CD4-positive, alpha-beta T cell (primary cell): ENCODE measurements around the gene EIF3I. TPM values are rescaled to one million over a fixed set of nuclear protein-coding genes. Genes with fewer than 3 reads are reported as not detected.

Experiments used
- ATAC-seq: fragments of 200-7000 bp; cut with Tn5 transposase; one replicate; pipeline ENCODE4 v1.10.0; 2022; ENCODE audit warnings: mild to moderate bottlenecking; ENCODE audit not compliant: poor library complexity
- CTCF ChIA-PET: fragments of 350-600 bp; sonication (Branson Sonifier 250); formaldehyde crosslinking; loops from one replicate; lab custom pipeline; 2021; ENCODE audit warnings: antibody characterized with exemption, inconsistent platforms; lab: Charles Lee
- POLR2A ChIA-PET: fragments of 350-600 bp; sonication (Branson Sonifier 250); formaldehyde crosslinking; loops from one replicate; lab custom pipeline; 2021; ENCODE audit warnings: antibody characterized with exemption, inconsistent platforms; lab: Charles Lee
- DNase-seq, 14 experiments: peaks; one replicate each; pipeline ENCODE4 v3.0.0-alpha.2; 2013 to 2020; ENCODE audit warnings: mixed read lengths in 2 of 14
- H3K27ac ChIP-seq, 2 donors: one replicate each; pipeline versions ENCODE4 v1.5.1 to v1.7.0; 2013; ENCODE audit warnings: low read length in 2 of 2, low read depth in 1 of 2, mild to moderate bottlenecking in 1 of 2
- H3K27me3 ChIP-seq, 2 experiments: 1 replicate in 1 of 2; 2 replicates in 1 of 2; pipeline versions ENCODE4 v1.6.1 to v1.7.0; 2013; ENCODE audit warnings: low read length in 2 of 2, control low read depth in 1 of 2, mild to moderate bottlenecking in 1 of 2, moderate library complexity in 1 of 2; ENCODE audit not compliant: insufficient read depth in 2 of 2, control insufficient read depth in 1 of 2
- H3K36me3 ChIP-seq: one replicate; pipeline ENCODE4 v1.6.1; 2013; ENCODE audit warnings: low read length, control low read depth; ENCODE audit not compliant: insufficient read depth
- H3K4me1 ChIP-seq: one replicate; pipeline ENCODE4 v1.6.1; 2013; ENCODE audit warnings: low read length, control low read depth; ENCODE audit not compliant: insufficient read depth
- H3K4me3 ChIP-seq: one replicate; pipeline ENCODE4 v1.5.1; 2013; ENCODE audit warnings: mild to moderate bottlenecking, low read length, moderate library complexity
- H3K9me3 ChIP-seq, 2 experiments: 1 replicate in 1 of 2; 2 replicates in 1 of 2; pipeline versions ENCODE4 v1.6.1 to v1.7.0; 2013; ENCODE audit warnings: low read length in 2 of 2, mild to moderate bottlenecking in 2 of 2, control low read depth in 1 of 2, moderate library complexity in 1 of 2; ENCODE audit not compliant: control insufficient read depth in 1 of 2, insufficient read depth in 1 of 2
- H3K27ac Mint-ChIP-seq: one replicate; pipeline ENCODE4 v1.8.0; 2020; ENCODE audit warnings: mixed read lengths
- H3K27me3 Mint-ChIP-seq: one replicate; pipeline ENCODE4 v1.8.0; 2021; ENCODE audit warnings: mixed read lengths
- H3K36me3 Mint-ChIP-seq: one replicate; pipeline ENCODE4 v1.8.0; 2021; ENCODE audit warnings: low read depth, mixed read lengths
- H3K4me1 Mint-ChIP-seq: one replicate; pipeline ENCODE4 v1.8.0; 2021; ENCODE audit warnings: low read depth, mixed read lengths
- H3K4me3 Mint-ChIP-seq: one replicate; pipeline ENCODE4 v1.8.0; 2020; ENCODE audit warnings: mild to moderate bottlenecking, mixed read lengths
- H3K9me3 Mint-ChIP-seq: one replicate; pipeline ENCODE4 v1.8.0; 2020; ENCODE audit warnings: mixed read lengths
- intact Hi-C, 2 experiments: fragments of 100-400 bp; cut with DNase I in 1 of 2; cut with micrococcal nuclease in 1 of 2; formaldehyde crosslinking; loops; one replicate each; pipeline versions ENCODE4 v1.15.1 to v1.9.0; 2023 to 2025; cut with DNase I, micrococcal nuclease
- total RNA-seq, 174 experiments: library from RNA in 2 of 174; stranded (reverse) in 2 of 174; gene quantifications; one replicate each; pipeline ENCODE4 v1.2.3 and lab custom pipeline; 2021 to 2026
- TF ChIP-seq, protein P1 (sequence below): fragments of 200-600 bp; IDR thresholded peaks from one replicate; pipeline ENCODE4 v1.8.0; 2022; ENCODE audit warnings: antibody characterized with exemption, mild to moderate bottlenecking

EIF3I gene
- total RNA-seq, 2 experiments from 2014 or later, result 103 to 110 TPM

DNA sequence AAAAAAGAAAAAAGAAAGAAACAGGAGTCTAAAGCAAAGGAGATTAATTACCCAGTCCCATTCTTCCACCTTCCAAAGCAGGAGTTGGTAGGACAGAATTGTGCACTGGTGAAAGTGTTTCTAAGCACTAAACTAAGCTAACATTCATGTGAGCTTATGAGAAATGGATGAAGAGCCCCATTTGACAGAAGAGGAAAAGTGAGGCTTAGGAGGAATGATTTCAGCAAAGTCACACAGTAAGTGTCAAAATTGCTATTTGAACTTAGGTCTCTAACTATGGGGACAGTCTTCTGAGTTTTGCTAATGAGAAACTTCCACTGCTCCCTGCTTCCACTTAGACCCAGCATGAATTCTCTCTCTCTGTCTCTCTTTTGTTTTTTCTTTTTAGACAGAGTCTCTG is 47.5 kb downstream of the EIF3I start:
- POLR2A ChIA-PET, result interaction anchor here (0.9 to 20.9 kb wide), 4 partner anchors 20 to 125 kb away, joined by 4 to 543 read pairs (median 6); partner anchors contain the start of genes BSDC1, FAM167B, HDAC1 and LCK

DNA sequence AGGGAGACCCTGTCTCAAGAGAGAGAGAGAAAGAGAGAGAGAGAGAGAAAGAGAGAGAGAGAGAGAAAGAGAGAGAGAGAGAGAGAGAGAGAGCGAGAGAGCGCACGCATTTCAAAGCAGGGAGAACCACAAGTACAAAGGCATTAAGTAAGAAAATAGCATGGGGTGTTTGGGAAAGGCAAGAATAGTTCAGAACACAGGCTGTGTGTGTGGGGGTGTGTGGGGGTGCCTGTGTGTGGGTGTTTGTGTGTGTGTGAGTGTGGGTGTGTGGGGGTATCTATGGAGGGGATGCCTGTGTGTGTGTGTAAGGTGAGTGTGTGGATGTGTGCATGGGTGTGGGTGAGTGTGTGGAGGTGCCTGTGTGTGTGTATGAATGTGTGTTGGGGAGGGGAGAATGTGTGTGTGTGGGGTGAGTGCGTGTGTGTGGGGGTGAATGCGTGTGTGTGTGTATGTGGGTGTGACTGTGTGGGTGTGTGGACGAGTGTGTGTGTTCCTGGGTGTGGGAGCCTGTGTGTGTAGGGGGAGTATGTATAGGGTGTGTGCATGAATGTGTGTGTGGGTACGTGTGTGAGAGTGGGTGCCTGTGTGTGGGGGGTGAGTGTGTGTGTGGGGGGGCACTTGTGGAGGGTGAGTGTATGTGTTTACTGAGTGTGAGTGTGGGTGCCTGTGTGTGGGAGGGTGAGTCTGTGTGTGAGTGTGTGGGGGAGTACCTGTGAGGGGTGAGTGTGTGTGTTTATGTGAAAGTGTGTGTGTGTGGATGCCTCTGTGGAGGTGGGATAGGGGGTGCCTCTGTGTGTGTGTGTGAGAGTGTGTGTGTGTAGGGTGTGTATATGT is 50.6 kb downstream of the EIF3I start:
- H3K27ac Mint-ChIP-seq, result peak overlapping the region; percentile 93
- peak overlapping the region; percentile 87 for H3K4me3 Mint-ChIP-seq
- Histone ChIP-seq H3K27ac (peak overlapping the region; percentile 60 to 78), H3K36me3 (peaks cover 49% of the 10 kb centered on the region), H3K4me3 (peak overlapping the region; percentile 44), H3K4me1 (peaks cover 83% of the 10 kb centered on the region), H3K27me3 (no peaks in the 10 kb centered on the region), H3K9me3 (no peaks in the 10 kb centered on the region)
- POLR2A ChIA-PET, result interaction anchor here (1.3 to 20.9 kb wide), 10 partner anchors 9 to 63 kb away, joined by 3 to 543 read pairs (median 10); partner anchors contain the start of genes FAM167B, LCK and MARCKSL1
- CTCF ChIA-PET, result interaction anchor here (0.5 to 1.7 kb wide), 6 partner anchors 13 to 33 kb away, joined by 3 to 9 read pairs (median 4); no protein-coding TSS in a partner anchor
- ATAC-seq, result peak; percentile 1
- TF ChIP-seq, protein P1, sequence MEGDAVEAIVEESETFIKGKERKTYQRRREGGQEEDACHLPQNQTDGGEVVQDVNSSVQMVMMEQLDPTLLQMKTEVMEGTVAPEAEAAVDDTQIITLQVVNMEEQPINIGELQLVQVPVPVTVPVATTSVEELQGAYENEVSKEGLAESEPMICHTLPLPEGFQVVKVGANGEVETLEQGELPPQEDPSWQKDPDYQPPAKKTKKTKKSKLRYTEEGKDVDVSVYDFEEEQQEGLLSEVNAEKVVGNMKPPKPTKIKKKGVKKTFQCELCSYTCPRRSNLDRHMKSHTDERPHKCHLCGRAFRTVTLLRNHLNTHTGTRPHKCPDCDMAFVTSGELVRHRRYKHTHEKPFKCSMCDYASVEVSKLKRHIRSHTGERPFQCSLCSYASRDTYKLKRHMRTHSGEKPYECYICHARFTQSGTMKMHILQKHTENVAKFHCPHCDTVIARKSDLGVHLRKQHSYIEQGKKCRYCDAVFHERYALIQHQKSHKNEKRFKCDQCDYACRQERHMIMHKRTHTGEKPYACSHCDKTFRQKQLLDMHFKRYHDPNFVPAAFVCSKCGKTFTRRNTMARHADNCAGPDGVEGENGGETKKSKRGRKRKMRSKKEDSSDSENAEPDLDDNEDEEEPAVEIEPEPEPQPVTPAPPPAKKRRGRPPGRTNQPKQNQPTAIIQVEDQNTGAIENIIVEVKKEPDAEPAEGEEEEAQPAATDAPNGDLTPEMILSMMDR, result no peak
- H3K36me3 Mint-ChIP-seq, result peaks cover 70% of the 10 kb centered on the region
- H3K4me1 Mint-ChIP-seq, result peaks cover 52% of the 10 kb centered on the region
- no peaks in the 10 kb centered on the region for H3K27me3 Mint-ChIP-seq
- no peaks in the 10 kb centered on the region for H3K9me3 Mint-ChIP-seq
- peak in 5 of 14 experiments; percentile 31 to 61 (median 51) for DNase-seq
- intact Hi-C loops, result loop anchor here (1.0 to 10.0 kb wide), 3 partner anchors 22 to 48 kb away; partner anchors contain the start of genes EIF3I (in 1 of the 2), LCK (in 1 of the 2) and TMEM234 (in 1 of the 2)

More for the DNA sequence above, 47.5 kb downstream of the EIF3I start:
- H3K4me1 Mint-ChIP-seq, result peaks cover 67% of the 10 kb centered on the region
- H3K27me3 Mint-ChIP-seq, result no peaks in the 10 kb centered on the region
- ATAC-seq (no peak), DNase-seq (no peak)
- no peak overlapping the region for H3K4me3 ChIP-seq
- no peaks in the 10 kb centered on the region for H3K27me3 ChIP-seq
- peaks cover 91% of the 10 kb centered on the region for H3K4me1 ChIP-seq
- peak overlapping the region; percentile 83 for H3K27ac Mint-ChIP-seq
- H3K36me3 ChIP-seq, result peaks cover 33% of the 10 kb centered on the region
- H3K9me3 Mint-ChIP-seq, result no peaks in the 10 kb centered on the region
- H3K36me3 Mint-ChIP-seq, result peaks cover 60% of the 10 kb centered on the region
- TF ChIP-seq, protein P1, result no peak
- peak overlapping the region in 1 of 2 donors; percentile 10 for H3K27ac ChIP-seq
- CTCF ChIA-PET, result interaction anchor here (0.6 to 1.3 kb wide), 4 partner anchors 9 to 727 kb away, joined by 3 to 5 read pairs (median 3); no protein-coding TSS in a partner anchor
- no peaks in the 10 kb centered on the region for H3K9me3 ChIP-seq
- H3K4me3 Mint-ChIP-seq, result peak overlapping the region; percentile 4
- intact Hi-C loops, result loop anchor here in 1 of 2 experiments (10.0 kb wide), 1 partner anchor 45 kb away; the partner anchor contains the start of genes EIF3I and TMEM234
